Suprapubic skin (tissue), 4 donors: ENCODE data around the gene BRINP3. TPM values are rescaled to one million over a fixed set of nuclear protein-coding genes. Genes with fewer than 3 reads are reported as not detected.
"Not testable (repeated sequence)": the region's sequence is repeated elsewhere in the genome, so short reads cannot be mapped to it uniquely, and the experiment has no call there.

Experiments used
- DNase-seq, 2 donors: peaks; one replicate each; pipeline ENCODE4 v3.0.0-alpha.2; 2019; ENCODE audit warnings: low spot score in 2 of 2
- H3K27ac ChIP-seq: fragments of 200-600 bp; sonication (generic); one replicate; pipeline ENCODE4 v1.5.1; 2019
- H3K27me3 ChIP-seq: fragments of 200-600 bp; sonication (generic); one replicate; pipeline ENCODE4 v1.5.1; 2019
- H3K36me3 ChIP-seq: fragments of 200-600 bp; sonication (generic); one replicate; pipeline ENCODE4 v1.5.1; 2019
- H3K4me1 ChIP-seq: fragments of 200-600 bp; sonication (generic); one replicate; pipeline ENCODE4 v1.5.1; 2019
- H3K4me3 ChIP-seq: fragments of 200-600 bp; sonication (generic); one replicate; pipeline ENCODE4 v1.5.1; 2019; ENCODE audit warnings: mild to moderate bottlenecking
- H3K9me3 ChIP-seq: fragments of 200-600 bp; sonication (generic); one replicate; pipeline ENCODE4 v1.5.1; 2019
- EP300 ChIP-seq: sonication (generic); formaldehyde crosslinking; IDR thresholded peaks from one replicate; pipeline ENCODE4 v1.6.1; 2017; ENCODE audit warnings: antibody characterized with exemption
- POLR2A ChIP-seq, 2 donors: fragments of 450-650 bp; IDR thresholded peaks; one replicate each; pipeline ENCODE4 v1.6.1; 2017; ENCODE audit warnings: antibody characterized with exemption in 2 of 2, mild to moderate bottlenecking in 2 of 2, moderate library complexity in 2 of 2
- POLR2AphosphoS5 ChIP-seq, 3 donors: sonication (generic); formaldehyde crosslinking; IDR thresholded peaks; one replicate each; pipeline ENCODE4 v1.6.1; 2017; ENCODE audit warnings: antibody characterized with exemption in 3 of 3
- WGBS: methylation state at CpG from one replicate; pipeline ENCODE4 v1.1.5; 2018; 5-methylcytosine and 5-hydroxymethylcytosine counted together
- total RNA-seq, 4 donors: library from RNA; depleted of rRNA; stranded (reverse); fragments of >200 nt; gene quantifications; one replicate each; pipeline ENCODE4 v1.1.0, GENCODE V29; 2016
- TF ChIP-seq, protein P1 (sequence below), 2 donors: fragments of 200-600 bp in 1 of 2; fragments of 450-650 bp in 1 of 2; sonication (generic) in 1 of 2; IDR thresholded peaks; one replicate each; pipeline ENCODE4 v1.5.1; 2016 to 2019; ENCODE audit warnings: antibody characterized with exemption in 2 of 2, mild to moderate bottlenecking in 1 of 2, moderate library complexity in 1 of 2

BRINP3 gene
- total RNA-seq, 4 donors from 2014 or later = 0.13 to 0.53 TPM; not detected in 2

DNA sequence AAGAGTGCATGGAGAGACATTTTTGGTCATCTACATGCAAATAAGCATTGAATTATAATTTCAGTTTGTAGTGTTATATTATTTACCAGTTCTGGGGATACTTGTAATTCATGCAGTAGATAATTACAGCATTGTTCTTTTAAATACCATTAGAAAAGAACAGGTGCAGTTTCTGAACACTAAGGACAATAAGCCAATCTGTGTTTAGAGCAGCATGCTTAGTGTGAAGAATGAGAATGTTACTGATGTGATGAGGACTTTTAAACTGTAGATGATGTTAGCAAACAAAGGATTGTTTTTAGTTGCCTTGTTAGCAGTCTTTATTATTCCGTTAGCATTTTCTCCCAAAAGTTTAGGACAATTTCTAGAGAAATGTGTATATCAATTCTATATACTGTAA is 348.3 kb downstream of the BRINP3 start:
- DNase-seq = no peak
- TF ChIP-seq POLR2AphosphoS5 (IDR thresholded peaks at IDR 0.05) (no peak), EP300 (no peak), POLR2A (IDR thresholded peaks at IDR 0.05) (no peak)
- TF ChIP-seq, protein P1, sequence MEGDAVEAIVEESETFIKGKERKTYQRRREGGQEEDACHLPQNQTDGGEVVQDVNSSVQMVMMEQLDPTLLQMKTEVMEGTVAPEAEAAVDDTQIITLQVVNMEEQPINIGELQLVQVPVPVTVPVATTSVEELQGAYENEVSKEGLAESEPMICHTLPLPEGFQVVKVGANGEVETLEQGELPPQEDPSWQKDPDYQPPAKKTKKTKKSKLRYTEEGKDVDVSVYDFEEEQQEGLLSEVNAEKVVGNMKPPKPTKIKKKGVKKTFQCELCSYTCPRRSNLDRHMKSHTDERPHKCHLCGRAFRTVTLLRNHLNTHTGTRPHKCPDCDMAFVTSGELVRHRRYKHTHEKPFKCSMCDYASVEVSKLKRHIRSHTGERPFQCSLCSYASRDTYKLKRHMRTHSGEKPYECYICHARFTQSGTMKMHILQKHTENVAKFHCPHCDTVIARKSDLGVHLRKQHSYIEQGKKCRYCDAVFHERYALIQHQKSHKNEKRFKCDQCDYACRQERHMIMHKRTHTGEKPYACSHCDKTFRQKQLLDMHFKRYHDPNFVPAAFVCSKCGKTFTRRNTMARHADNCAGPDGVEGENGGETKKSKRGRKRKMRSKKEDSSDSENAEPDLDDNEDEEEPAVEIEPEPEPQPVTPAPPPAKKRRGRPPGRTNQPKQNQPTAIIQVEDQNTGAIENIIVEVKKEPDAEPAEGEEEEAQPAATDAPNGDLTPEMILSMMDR (IDR thresholded peaks at IDR 0.05) = no peak
- Histone ChIP-seq H3K36me3 (no peaks in the 10 kb centered on the region), H3K27ac (no peak overlapping the region), H3K27me3 (no peaks in the 10 kb centered on the region), H3K4me1 (no peaks in the 10 kb centered on the region), H3K9me3 (no peaks in the 10 kb centered on the region), H3K4me3 (no peak overlapping the region)
- 83% methylated on average over 1 of the region's 1 CpG for WGBS

DNA sequence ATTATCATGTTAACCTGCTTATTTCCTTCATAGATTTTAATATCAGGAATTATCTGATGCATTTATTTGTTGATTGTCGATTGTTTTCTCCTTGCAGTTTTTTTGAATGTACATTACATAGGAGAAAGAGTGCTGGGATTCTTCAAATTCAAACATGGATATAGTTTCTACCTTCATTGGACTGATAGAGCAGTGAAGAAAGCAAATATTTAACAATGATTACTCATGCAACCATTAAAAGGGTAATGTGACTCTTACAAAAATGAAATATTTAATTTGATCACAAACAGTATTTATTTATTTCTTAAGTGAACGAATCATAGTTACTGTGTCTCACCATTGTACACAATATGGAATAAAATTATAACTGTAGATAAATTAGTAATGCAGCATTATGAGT is 350.9 kb downstream of the BRINP3 start:
- no peak for TF ChIP-seq EP300
- TF ChIP-seq, protein P1 (IDR thresholded peaks at IDR 0.05) = no peak
- no peak for TF ChIP-seq POLR2AphosphoS5 (IDR thresholded peaks at IDR 0.05)
- no peak for TF ChIP-seq POLR2A (IDR thresholded peaks at IDR 0.05)

GRCh38 chr1:190124068-190124467 is 353.6 kb downstream of the BRINP3 start:
- WGBS = 70% methylated on average over 3 of the region's 3 CpGs
- no peak for DNase-seq
- Histone ChIP-seq H3K27me3 (no peaks in the 10 kb centered on the region), H3K4me3 (no peak overlapping the region), H3K36me3 (no peaks in the 10 kb centered on the region), H3K27ac (no peak overlapping the region), H3K9me3 (no peaks in the 10 kb centered on the region), H3K4me1 (no peaks in the 10 kb centered on the region)
- TF ChIP-seq POLR2A (IDR thresholded peaks at IDR 0.05) (no peak), EP300 (no peak), POLR2AphosphoS5 (IDR thresholded peaks at IDR 0.05) (no peak)
- TF ChIP-seq, protein P1 (IDR thresholded peaks at IDR 0.05) = no peak

More for the DNA sequence above, 350.9 kb downstream of the BRINP3 start:
- H3K4me1 ChIP-seq = no peaks in the 10 kb centered on the region
- no peaks in the 10 kb centered on the region for H3K36me3 ChIP-seq
- WGBS = 87% methylated on average over 2 of the region's 2 CpGs
- H3K9me3 ChIP-seq = no peaks in the 10 kb centered on the region
- H3K27ac ChIP-seq = no peak overlapping the region
- DNase-seq = no peak
- no peaks in the 10 kb centered on the region for H3K27me3 ChIP-seq
- H3K4me3 ChIP-seq = no peak overlapping the region

- WGBS = 87% methylated on average over 11 of the region's 11 CpGs
- not testable (repeated sequence) for H3K9me3 ChIP-seq, H3K4me1 ChIP-seq, H3K27ac ChIP-seq, H3K36me3 ChIP-seq, H3K4me3 ChIP-seq, DNase-seq, H3K27me3 ChIP-seq
Measured at GRCh38 chr1:190120564-190120963, 357.1 kb downstream of the BRINP3 start.

- Histone ChIP-seq H3K4me1 (no peaks in the 10 kb centered on the region), H3K27ac (no peak overlapping the region), H3K4me3 (no peak overlapping the region), H3K27me3 (no peaks in the 10 kb centered on the region), H3K36me3 (no peaks in the 10 kb centered on the region), H3K9me3 (no peaks in the 10 kb centered on the region)
- WGBS = 61% methylated on average over 2 of the region's 2 CpGs
- DNase-seq = no peak
- no peak for TF ChIP-seq POLR2A (IDR thresholded peaks at IDR 0.05)
- TF ChIP-seq POLR2AphosphoS5 (IDR thresholded peaks at IDR 0.05) = no peak
- TF ChIP-seq, protein P1 (IDR thresholded peaks at IDR 0.05) = no peak
- no peak for TF ChIP-seq EP300
Measured at GRCh38 chr1:190119683-190120082, 358.0 kb downstream of the BRINP3 start.

- Histone ChIP-seq H3K36me3 (no peaks in the 10 kb centered on the region), H3K27ac (no peak overlapping the region), H3K27me3 (no peaks in the 10 kb centered on the region), H3K4me1 (no peaks in the 10 kb centered on the region), H3K4me3 (no peak overlapping the region), H3K9me3 (no peaks in the 10 kb centered on the region)
- no peak for TF ChIP-seq POLR2A (IDR thresholded peaks at IDR 0.05)
- TF ChIP-seq EP300 = no peak
- no peak for TF ChIP-seq POLR2AphosphoS5 (IDR thresholded peaks at IDR 0.05)
- DNase-seq = no peak
Measured at GRCh38 chr1:190116921-190117320, 360.7 kb downstream of the BRINP3 start.
